ENCODE measurements around the gene OSBPL5.
"Not testable (repeated sequence)": the region's sequence is repeated elsewhere in the genome, so short reads cannot be mapped to it uniquely, and the experiment has no call there.

Gene OSBPL5

DNA sequence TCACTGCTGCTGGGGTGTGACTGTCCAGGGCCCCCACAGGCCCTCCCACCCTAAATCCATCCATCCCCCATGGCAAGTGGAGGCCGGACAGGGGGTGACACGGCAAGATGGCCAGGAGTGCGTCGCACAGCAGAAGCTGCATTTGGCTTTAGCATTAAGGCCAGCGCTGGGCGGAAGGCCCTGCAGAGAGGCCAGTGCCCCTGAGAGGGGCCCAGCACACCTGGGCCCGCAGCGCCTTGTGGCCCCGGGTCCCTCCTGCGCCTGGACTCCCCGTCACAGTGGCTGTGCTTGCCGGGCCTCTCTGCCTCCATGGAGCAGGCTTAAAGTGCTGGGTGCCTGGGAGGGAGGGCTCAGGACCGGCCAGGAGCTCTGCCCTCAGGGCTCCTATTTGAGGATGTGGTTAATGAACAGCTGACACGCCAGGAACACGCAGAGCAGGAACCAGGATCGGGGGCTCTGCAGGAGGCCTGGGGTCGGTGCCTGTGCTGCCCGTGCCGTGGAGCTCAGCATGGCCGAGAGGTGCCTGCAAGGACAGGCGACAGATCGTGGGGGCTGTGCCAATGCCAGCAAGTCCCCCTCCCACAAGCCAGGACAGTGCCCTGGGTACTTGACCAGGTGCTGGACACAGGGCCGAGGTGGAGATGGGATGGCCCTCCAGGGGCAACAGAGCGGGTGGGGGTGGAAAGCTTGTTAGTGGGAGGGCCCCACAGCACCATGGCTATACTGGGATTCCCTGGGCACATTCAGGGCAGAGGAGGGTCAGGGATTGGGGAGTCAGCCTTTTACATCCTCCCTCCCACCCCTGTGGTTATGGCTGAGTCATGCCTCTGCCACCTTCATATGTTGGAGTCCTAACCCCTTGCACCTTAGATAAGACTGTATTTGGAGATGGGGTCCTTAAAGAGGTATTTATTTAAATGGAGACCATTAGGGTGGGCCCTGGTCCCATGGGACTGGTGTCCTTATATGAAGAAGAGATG is 77.0 kb downstream of the OSBPL5 start:
- in situ Hi-C loops (cut with MboI; ENCODE audit: low sequenced_read_pairs): no loop called here

DNA sequence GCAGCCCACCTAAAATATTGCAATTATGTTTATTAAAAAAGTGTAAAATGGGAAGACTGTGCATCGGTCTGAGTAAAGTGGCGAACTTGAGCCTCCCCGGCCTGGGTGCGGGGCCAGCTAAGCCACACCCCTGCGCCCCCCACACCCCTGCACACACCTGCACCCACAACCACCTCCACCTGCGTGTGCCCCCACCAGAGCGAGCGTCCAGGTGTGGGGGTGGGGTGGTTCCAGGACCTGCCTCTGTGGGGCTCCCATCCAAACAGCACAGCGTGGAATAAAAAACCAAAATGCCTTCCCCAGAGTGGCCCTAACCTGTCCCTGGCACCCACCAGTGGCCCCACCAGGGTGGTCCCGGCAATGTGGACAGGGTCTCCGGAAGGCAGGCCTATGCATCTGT is 77.7 kb downstream of the OSBPL5 start:
- in situ Hi-C loops (cut with MboI; ENCODE audit: low sequenced_read_pairs): no loop called here

DNA sequence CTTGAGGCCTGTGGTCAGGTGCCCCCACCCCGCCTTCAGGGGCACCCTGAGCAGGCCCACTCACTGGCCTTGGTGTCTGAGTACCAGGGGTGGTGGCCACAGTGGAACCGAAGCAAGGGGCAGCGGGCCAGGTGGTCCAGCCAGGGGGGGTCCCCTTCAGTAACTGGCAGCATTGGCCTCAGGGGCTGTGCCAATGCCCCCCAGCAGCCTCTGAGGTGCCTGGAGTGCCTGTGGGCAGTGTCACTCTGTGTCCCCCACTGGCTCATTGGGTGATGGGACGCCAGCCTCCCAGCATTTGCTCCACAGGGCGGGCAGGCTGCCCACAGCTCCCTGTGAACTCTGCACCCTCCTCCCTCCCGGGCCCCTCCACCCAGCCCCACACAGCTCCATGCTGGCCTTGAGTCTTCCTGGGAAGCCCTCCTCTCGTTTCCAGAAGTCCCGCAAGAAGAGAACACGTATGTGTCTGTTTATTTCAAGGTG is 78.4 kb downstream of the OSBPL5 start:
- in situ Hi-C loops (cut with MboI; ENCODE audit: low sequenced_read_pairs): no loop called here

DNA sequence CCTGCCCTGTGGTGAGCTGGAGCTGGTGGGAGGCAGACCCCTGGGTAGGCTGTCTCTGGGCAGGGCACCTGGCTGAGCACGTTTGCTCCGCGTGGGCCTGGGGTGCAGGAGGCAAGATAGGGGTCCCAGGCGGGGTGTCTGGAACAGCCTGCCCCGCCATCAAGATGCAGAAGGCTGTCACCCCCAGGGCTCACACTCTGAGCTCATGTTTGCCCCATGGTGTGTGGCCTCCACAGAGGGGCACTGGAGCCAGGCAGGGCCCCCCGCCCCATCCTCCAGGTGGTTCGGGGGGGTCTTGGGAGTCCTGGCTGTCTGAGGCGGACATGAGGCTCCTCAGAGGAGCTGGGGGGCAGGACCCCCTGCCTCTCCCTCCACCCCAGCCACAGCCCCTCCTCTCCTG is 79.0 kb downstream of the OSBPL5 start:
- in situ Hi-C loops (cut with MboI; ENCODE audit: low sequenced_read_pairs): no loop called here

DNA sequence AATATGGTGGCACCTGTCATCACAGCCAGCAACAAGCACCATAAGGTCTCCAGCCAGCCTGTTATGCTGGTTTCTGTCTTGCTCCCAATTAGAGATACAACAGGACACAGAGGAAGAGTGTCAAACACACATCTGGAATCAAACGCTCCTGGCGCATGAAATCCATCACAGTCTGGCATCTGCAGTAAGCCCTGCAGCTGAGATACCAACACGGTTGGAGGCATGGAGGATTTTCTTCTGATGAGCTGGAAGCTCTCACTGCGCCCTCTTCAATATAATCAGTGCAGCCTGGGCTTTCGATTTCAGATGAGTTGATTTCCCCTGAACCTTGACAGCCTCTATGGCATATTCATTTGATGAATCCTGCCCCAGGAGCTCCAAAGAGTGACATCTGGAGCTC is 80.1 kb downstream of the OSBPL5 start:
- in situ Hi-C loops (cut with MboI; ENCODE audit: low sequenced_read_pairs): no loop called here

DNA sequence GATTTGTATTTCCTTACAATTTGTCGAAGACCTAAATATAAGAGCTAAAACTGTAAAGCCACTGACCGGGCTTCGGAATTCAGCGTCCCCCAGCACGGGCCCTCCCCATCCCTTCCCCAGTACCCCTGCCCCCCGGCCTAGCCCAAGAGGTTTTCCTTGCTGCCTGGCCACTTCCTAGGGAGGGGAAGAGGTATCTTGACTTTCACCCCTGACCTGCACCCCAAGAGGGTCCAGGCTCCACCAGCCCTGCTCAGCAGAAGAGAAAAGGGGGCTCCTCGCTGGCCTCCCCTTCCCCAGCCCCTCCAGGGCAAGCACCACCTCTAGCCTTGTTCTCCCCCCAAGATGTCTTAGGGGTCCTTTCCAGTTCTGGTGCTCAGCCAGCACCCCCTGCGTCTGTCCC is 81.8 kb downstream of the OSBPL5 start:
- in situ Hi-C loops (cut with MboI; ENCODE audit: low sequenced_read_pairs): no loop called here

DNA sequence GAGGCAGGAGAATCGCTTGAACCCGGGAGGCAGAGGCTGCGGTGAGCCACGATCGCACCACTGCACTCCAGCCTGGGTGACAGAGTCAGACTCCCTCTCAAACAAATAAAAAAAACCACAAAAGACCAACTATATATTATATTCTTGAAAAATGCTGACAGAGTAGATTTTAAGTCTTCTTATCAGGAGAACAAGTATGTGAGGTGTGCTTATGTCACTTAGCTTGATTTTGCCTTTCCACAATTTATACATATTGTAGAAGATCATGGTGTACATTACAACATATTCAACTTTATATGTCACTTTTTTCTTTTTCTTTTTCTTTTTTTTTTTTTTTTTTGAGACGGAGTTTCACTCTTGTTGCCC is 83.7 kb downstream of the OSBPL5 start:
- in situ Hi-C loops (cut with MboI; ENCODE audit: low sequenced_read_pairs): no loop called here

DNA sequence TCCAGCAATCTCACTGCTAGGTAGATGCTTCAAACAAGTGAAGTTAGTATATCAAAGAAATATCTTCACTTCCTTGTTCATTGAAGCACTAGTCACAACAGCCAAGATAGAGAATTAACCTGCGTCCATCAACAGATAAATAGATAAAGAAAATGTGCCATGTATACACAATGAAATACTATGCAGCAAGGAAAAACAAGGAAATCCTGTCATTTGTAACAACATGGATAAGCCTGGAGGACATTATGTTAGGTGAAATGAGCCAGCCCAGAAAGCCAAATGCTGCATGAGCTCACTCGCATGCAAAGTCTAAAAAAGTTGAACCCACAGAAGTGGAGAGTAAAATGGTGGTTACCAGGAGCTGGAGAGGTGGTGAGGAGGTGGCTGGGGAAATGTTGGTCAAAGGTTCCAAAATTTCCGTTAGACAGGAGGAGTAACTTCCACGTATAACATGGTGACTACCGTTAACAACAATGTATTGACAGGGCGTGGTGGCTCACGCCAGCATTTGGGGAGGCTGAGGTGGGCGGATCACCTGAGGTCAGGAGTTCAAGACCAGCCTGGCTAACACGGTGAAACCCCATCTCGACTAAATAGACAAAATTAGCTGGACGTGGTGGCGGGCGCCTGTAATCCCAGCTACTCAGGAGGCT is 84.3 kb downstream of the OSBPL5 start:
- in situ Hi-C loops (cut with MboI; ENCODE audit: low sequenced_read_pairs): no loop called here

DNA sequence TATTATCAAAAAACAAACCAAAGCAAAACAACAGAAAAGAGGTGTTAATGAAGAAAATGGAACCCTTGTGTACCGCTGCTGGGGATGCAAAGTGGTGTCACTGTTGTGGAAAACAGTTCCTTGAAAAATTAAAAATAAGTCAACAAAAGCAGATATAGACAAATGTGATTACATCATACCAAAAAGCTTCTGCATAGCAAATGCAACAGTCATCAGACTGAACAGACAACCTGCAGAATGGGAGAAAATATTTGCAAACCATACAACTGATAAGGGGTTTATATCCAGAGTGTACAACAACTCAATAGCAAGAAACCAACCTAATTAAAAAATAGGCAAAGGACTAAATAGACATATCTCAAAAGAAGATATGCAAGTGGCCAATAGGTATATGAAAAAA is 85.0 kb downstream of the OSBPL5 start:
- in situ Hi-C loops (cut with MboI; ENCODE audit: low sequenced_read_pairs): no loop called here

DNA sequence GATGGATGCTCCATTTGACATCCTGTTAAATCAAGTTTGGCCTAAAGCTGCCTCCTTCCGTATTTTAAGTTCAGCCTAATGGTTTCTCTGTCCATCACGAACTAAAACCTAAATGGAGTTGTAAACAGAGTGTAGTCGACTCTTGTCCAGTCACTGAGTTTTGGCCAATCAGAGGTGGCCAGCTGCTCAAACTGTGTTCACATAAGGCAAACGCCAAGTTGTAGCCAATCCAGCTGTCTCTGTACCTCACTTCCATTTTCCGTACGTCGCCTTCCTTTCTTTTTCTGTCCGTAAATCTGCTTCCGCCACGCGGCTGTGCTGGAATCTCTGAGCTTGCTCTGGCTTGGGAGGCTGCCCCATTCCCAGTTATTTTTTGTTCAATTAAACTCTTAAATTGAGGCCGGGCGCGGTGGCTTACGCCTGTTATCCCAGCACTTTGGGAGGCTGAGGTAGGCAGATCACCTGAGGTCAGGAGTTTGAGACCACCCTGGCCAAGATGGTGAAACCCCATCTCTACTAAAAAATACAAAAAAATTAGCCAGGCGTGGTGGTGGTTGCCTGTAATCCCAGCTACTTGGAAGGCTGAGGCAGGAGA is 87.2 kb downstream of the OSBPL5 start:
- in situ Hi-C loops (cut with MboI; ENCODE audit: low sequenced_read_pairs): no loop called here

DNA sequence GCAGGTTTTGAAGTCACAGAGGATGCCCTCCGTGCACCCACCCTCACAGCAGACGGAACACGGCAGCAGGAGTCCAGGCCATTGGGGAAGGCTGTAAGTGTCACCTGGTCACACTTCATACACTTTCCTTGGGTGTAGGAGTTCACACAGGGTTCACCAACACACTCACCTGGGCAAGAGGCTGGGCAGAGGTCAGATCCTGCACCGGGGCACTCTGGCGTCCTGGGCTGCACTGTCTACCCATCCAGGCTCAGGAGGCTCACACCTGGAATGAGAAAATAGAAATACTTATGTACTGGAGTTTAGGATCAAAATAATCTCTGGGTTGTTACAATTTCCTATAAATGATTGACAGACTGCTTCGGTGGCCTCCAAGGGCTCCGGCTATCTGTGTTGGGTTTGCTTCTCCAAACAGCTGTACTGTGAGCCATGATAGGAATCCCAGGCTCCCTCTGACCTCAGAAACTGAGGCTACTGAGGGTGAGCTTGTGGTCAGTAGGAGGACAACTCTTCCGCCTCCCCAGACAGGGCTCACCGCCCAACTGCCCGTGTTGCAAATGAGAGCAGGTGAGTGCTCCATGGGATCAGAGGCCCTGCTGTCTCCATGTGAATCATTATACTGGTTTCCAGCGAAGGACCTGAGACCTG is 87.8 kb downstream of the OSBPL5 start:
- in situ Hi-C loops (cut with MboI; ENCODE audit: low sequenced_read_pairs): no loop called here

DNA sequence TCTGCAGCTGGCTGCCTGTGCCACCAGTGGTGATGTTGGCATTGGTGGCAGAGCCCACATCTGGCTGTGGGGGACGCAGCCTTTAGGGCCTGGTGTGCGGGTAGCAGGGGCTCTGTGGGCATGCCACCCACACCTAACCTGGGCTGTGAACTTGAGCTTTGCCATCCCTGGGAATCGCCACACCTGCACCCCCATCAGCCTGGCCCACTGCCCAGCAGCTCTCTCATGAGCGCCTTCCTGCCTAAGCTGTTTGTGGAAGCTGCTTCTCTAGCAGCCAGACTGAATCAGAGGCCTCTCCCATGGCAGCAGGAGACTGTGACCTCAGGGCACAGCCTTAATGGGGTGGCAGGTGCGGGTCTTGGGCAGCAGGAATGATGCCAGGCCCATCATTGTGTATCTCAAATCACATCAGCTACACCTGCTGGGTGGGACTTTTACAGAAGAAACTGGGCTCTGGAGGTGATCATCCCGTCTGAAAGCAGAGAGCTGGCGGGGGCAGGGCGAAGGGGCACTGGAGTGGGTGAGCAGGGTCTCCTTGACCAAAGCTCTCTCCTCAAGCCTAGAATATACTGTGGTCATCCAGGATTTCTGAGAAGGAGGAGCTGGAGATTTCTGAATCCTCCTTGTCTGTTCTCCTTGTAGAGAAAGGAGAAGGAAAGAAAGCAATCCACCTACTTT is 90.1 kb downstream of the OSBPL5 start:
- in situ Hi-C loops (cut with MboI; ENCODE audit: low sequenced_read_pairs): no loop called here

DNA sequence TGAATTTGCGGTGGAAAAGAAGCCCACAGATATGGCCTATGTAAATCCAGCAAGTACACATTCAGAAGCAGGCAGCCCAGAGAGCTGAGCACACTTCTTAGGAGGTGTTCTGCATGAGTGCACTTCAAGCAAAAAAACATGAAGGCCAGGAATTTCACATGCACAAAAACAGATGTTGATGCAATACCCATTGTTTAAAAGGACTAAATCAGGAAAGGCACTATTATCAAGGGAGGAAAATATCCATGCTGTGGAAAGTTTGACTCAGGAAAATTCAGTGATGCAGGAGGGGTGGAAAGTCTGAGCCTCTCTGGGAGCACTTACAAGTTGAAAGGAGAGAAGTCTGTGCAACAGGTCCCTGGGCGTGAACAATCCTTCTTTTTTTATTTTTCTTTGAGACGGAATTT is 92.1 kb downstream of the OSBPL5 start:
- in situ Hi-C loops (cut with MboI; ENCODE audit: low sequenced_read_pairs): no loop called here

DNA sequence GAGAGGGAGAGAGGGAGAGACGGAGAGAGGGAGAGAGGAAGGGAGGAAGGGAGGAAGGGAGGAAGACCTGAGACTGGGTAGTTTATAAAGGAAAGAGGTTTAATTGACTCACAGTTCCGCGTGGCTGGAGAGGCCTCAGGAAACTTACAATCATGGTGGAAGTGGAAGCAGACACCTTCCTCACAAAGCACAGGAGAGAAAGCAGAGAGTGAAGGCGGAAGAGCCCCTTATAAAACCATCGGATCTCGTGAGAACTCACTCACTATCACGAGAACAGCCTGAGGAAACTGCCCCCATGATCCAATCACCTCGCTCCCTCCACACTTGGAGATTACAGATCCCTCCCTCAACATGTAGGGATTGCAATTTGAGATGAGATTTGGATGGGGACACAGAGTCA is 95.7 kb downstream of the OSBPL5 start:
- in situ Hi-C loops (cut with MboI; ENCODE audit: low sequenced_read_pairs): no loop called here

DNA sequence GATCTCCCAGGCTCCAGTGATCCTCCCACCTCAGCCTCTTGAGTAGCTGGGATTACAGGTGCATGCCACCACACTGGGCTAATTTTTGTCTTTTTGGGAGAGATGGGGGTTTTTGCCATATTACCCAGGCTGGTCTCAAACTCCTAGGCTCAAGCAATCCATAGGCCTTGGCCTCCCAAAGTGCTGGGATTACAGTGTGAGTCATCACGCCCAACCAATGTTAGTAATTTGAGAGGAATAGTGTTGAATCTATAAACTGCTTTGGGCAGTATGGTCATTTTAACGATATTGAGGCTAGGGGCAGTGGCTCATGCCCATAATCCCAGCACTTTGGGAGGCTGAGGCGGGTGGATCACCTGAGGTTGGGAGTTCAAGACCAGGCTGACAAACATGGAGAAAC is 98.8 kb downstream of the OSBPL5 start:
- in situ Hi-C loops (cut with MboI; ENCODE audit: low sequenced_read_pairs): not testable (repeated sequence)

DNA sequence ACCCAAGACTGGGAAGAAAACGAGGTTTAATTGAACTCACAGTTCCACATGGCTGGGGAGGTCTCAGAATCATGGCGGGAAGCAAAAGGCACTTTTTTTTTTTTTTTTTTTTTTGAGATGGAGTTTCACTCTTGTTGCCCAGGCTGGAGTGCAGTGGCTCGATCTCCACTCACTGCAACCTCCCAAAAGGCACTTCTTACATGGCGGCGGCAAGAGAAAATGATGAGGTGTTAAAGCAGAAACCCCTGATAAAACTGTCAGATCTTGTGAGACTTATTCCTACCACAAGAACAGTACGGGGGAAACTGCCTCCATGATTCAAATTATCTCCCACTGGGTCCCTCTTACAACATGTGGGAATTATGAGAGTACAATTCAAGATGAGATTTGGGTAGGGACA is 100.4 kb downstream of the OSBPL5 start:
- in situ Hi-C loops (cut with MboI; ENCODE audit: low sequenced_read_pairs): not testable (repeated sequence)

DNA sequence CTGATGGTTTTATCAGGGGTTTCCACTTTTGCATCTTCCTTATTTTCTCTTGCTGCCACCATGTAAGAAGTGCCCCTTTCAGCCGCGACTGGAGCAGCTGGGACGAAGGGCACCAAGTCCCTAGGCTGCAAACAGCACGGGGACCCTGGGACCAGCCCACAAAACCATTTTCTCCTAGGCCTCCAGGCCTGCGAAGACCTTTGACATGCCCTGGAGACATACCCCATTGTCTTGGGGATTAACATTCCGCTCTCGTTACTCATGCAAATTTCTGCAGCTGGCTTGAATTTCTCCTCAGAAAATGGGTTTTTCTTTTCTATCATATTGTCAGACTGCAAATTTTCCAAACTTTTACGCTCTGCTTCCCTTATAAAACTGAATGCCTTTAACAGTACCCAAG is 101.2 kb downstream of the OSBPL5 start:
- in situ Hi-C loops (cut with MboI; ENCODE audit: low sequenced_read_pairs): not testable (repeated sequence)

DNA sequence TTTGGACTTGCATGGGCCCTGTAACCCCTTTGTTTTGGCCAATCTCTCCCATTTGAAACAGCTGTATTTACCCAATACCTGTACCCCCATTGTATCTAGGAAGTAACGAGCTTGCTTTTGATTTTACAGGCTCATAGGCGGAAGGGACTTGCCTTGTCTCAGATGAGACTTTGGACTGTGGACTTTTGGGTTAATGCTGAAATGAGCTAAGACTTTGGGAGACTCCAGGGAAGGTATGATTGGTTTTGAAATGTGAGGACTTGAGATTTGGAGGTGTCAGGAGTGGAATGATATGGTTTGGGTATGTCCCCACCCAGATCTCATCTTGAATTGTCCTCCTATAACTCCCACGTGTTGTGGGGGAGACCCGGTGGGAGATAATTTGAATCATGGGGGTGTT is 101.7 kb downstream of the OSBPL5 start:
- in situ Hi-C loops (cut with MboI; ENCODE audit: low sequenced_read_pairs): not testable (repeated sequence)

DNA sequence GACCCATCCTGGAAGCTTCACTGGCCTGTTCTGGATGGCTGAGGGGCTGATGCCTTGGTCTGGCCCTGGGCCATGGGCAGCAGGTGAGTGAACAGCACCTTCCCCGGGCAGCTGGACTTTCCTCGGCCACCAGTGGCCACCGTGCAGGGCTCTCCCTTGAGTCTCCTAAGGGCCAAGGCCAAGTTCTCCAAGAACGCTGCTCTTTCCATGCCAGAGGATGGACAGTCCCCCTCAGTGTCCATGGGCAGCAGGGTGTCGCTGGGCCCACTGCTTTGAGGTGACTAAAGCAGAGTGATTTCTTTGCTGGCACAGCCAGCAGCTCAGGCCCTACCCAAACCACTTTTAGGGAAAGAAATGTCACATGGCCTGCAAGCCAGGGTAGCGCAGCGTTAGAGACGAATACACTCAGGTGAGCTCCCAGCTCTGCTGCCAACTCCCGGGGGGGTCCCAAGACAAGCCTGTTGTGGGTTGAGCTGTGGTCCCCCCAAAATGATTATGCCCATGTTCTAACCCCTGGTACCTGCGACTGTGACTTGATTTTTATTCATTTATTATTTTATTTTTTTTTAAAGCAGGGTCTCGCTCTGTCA is 104.6 kb downstream of the OSBPL5 start:
- in situ Hi-C loops (cut with MboI; ENCODE audit: low sequenced_read_pairs): no loop called here
